Activated CD4-positive, alpha-beta T cell treated with anti-CD3 and anti-CD28 coated beads for 4 hours (primary cell): ENCODE data around the gene TXLNB.
"Not testable (repeated sequence)": the region's sequence is repeated elsewhere in the genome, so short reads cannot be mapped to it uniquely, and the experiment has no call there.

Experiments
- DNase-seq, 2 donors: peaks; one replicate each; pipeline ENCODE4 v3.0.0-alpha.2; 2020

TXLNB gene

DNA sequence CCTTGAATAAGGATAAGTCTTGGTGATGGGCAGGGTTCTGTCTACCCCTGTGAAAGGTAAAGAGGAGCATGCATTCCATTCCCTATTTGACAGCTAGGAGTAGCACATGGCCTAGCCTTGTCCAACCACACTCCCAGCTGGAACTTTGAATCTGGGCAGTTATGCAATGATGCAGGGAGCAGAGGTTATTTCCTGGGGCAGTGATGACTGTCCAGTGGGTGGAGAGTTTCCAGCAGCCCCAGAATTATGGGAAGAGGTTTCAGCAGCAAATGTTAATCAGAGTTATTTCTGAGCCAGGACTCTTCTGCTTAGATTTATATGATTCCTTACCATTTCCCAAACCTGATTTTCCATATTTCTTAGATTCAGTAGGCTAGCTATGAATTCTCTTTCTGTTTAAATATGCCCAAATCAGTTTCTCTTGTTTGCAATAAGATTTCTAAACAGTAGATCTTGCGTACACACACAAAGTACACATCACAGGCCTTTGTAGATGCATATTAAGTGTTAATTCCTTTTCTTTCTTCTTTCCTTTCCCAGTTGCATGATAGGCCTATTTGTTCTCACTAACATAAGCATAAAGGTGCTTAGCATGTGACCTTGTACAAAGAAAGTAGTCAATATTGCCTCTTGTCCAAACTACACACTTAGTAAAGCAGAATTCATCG is 17.3 kb upstream of the TXLNB start:
- DNase-seq: no peak

DNA sequence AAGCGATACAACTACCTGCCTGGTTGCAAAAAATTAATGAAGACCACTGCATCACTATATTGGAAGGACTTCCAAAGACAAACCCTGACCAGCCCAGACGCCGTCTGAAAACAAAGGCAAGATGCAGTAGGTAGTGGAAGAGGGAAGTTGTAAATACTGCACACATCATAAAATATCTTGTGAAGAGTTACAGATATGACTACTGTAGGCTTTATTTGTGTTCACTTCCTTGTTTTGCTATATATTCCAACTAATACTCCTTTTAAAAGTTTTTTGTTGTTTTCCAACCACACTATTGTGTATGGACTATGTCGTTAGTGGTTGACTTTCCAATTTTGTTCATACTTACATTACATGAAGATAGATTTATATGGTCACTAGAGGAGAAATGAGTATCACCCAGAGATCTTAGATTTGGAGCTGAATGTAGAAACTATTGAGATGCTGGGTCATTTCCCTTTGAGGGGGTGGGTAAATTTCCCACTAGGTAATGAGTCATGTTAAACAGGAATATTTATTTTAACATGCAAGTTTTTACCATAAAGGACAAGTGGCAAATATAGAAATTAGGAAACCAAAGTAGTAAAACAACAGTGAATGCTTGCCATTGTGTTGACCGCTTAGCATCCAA is 16.6 kb upstream of the TXLNB start:
- no peak for DNase-seq

DNA sequence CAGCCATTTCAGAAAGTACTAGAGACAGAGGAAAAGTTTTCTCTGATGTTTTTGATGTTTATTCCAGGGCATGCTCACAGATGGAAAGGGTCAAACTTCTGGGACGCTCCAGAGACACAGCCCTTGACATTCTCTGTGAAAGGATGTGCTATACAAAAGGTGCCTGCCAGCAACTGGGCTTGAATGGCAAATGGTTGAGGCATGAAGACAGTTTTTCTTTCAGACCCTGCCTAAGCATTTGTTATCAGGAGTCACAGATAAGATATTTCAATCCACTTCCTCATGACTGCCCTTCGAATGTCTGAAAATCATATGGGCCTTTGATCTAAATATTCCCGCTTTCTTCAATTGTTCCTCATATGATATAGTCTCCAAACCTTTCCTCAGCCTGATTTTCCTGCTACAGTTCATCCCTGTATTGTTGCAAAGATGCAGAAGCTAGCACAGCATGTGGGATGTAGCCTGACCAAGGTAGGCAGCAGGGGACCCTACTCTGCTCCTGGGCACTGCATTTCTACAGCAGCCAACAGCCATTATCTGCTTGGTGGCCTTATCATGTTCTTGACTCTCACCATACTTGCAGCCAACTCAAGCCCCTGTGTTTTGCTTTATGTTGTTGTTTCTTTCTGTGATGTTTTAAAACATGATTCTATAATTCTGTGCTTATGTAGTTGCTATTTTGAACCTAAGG is 14.6 kb upstream of the TXLNB start:
- no peak for DNase-seq

DNA sequence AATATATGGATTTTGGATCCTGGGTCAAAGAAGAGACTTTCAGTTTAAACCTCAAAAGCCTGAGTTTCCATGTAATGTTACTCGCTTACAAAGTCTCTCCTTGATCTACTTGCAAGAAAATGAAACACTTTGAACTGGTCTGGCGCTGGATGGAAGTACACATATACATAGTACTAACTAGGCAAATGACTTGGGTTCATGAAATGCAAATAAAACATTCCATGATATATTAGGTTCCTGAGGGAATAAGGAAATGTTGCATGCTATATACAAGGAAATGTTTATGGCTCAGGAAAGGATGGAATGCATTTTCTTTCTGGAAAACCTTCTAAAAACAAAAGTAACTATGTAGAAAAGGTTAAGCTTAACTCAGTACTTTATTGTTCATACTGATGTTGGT is 11.4 kb upstream of the TXLNB start:
- DNase-seq: no peak

DNA sequence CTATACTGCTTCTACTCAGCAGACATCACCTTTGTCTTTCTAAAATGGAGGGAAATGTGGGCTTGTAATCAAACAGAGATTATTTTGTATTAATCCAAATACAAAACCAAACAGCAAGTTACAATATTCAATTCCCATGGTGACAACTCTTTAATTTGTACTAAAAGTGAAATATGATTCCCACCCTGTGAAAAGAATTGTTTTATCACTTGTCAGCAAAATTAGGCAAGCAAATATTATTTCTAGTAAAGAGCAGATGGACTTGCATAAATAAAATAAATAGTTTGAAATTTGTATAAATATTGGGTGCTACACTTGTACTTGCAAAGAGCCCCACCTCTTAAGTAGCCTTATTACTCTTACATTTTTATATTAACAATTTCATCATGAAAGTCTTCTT is 6.1 kb upstream of the TXLNB start:
- DNase-seq: no peak

DNA sequence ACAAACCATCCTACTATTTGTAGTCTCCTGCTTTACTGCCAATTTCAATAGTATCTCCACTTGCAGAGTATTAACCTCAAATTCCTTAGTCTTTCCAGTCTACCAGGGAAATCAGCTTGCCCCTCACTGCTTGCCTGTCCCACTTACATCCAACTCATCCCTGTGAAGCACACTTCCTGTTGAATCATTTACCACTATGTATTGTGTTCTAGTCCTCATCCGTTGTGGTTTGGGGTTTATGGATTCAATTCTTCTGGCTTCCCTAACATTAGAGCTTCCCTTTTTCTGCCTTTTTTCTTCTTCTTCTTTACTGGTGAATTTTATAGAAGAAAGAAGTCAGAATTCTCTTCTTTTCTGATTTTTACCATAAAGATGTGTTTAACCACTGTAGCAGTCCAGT is 5.1 kb upstream of the TXLNB start:
- DNase-seq: no peak

DNA sequence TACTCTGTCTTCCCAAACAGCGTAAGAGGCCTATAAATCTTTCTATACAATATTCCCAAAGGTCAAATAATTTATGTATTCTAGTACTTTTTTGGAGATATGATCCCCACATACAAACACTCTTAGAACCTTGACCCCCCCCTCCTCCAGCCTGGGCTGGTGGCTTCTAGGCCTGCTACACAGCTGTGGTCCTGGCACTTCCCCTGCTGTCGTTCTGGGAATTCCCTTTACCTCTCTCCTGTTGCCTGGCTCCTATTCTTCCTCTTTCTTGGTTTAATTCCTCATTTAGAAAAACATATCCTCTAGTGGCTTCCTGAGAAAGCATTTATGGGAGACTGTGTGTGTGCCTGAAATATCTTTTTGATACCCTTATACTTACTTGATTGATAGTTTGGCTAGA is 4.1 kb upstream of the TXLNB start:
- DNase-seq: no peak

DNA sequence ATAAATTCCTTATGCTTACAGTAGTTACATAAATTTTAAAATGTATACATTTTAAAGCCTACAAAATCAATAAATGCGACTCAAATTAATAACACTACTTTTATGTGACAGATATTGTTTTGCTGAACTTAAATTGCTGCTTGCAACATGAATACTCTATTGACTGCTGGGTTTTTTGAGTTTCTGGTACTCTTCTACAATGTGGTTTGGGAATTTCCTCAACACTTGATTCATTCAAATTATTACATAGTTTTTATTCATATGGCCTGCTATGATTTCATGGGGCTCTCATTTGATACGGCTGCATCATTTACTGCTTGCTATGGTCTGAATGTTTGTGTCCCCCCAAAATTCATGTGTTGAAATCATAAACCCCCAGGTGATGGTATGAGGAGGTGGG is 2.3 kb upstream of the TXLNB start:
- DNase-seq: no peak

DNA sequence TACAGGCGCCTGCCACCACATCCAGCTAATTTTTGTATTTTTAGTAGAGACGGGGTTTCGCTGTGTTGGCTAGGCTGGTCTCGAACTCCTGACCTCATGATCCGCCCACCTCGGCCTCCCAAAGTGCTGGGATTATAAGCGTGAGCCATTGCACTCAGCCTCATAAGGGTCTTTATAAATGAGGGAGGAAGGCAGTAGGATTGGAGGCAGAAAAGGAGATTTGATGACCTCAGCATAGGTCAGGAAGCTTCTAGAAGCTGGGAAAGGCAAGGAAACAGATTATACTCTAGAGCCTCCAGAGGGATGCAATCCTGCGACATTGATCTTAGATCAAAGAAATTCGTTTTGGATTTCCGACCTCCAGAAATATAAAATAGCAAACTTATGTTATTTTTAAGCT is 1.4 kb upstream of the TXLNB start:
- not testable (repeated sequence) for DNase-seq

DNA sequence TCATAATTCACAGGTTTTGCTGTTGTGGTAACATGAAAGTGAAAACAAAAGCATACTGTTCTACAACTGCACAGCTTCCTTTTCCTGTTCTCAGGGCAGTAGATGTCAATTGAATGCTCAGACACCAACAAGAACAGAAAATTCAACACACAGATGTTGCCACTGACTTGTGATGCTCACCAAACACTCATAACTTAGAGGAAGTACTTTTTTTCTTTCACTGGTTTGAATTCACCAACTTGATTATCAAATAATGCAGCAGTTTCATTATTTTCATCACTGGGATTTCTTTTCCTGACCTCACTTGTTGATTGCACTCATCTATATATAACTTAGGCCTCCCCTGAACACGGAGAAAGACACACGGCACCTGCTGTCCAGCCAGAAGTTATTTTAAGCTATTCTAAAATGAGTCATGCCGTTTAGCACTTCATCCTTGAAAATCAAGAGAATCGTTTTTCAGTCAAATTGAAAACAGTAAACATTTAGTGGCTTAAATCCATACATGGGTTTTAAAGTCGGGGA is 949 bp downstream of the TXLNB start:
- peak in 1 of 2 donors; percentile 18 for DNase-seq

DNA sequence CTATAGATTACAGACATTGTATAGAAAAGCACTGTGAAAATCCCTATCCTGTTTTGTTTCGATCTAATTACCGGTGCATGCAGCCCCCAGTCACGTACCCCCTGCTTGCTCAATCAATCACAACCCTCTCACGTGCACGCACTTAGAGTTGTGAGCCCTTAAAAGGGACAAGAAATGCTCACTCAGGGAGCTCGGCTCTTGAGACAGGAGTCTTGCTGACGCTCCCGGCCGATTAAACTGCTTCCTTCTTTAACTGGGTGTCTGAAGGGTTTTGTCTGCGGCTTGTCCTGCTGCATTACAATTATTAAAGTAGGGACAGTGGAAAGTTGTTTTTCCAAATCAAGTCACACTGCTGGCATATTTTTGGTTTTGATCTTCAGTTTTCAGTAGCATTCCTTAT is 2.6 kb downstream of the TXLNB start:
- no peak for DNase-seq

DNA sequence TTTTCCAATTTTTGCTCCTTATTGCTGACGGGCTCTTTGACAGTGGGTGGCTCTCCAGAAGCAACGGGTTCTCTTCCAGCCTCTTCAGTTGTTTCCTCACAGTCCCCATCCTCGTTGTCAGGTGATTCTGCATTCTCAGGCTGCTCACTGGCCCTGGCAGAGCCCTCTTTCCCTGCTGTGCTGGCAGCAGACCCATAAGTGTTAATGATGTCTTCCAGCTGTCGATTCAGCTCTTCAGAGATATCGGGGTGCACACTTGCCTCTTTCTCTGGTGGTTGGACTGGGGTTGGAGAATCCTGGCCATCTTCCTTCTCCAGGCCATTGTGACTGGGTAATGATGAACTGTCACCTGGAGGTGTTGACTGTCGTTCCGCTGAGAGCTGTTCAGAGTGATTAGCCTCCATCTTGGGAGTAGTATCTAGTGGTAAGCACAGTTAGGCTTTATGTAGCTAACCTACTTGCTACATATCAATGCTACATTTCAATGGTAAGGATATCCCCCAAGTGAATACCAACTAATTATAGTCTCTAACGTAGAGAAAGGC is 3.2 kb downstream of the TXLNB start:
- DNase-seq: no peak

DNA sequence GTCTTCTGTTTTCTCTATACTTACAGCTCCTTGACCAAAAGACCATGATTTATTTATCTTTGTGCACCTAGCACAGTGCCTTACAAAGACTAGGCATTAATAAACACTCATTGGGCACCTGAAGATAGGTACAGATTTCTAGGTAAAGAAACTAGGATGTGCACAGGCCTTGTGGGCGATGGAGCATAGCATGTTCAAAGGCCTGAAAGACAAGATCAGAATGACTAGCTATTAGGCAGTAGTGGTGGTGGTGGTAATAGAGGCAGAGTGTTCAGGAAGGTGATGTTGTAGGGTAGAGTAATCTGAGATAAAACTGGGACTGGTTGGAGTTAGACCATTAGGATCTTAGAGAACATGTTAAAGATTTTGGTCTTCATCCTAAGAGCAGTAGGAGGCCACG is 3.9 kb downstream of the TXLNB start:
- DNase-seq: no peak

DNA sequence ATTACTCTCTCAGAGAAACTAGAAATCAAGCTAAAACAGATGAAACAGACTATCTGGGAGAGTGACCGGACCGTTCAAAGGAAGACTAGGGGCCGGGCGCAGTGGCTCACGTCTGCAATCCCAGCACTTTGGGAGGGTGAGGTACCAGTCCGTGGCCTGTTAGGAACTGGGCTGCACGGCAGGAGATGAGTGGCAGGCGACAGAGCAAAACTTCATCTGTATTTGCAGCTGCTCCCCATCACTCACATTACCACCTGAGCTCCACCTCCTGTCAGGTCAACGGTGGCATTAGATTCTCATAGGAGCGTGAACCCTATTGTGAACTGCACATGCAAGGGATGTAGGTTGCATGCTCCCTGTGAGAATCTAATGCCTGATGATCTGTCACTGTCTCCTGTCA is 5.4 kb downstream of the TXLNB start:
- DNase-seq: not testable (repeated sequence)

DNA sequence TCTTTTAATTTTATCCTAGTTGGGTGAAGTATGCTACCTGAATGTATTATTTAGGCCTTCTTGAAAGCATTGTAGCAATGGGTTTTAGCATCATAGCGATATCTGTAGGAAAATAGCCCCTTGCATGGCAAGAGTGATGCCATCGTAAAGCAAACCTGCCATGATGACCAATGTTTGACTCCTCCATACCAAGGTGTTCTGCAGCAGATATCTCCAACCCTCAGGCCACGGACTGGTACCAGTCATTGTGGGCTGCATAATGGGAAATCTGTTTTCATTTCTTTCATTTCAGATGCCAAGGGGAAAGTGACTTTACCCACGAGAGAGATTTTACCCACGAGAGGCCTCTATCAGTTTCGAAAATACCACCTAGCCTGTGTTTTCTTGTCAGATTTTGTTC is 6.2 kb downstream of the TXLNB start:
- DNase-seq: no peak

DNA sequence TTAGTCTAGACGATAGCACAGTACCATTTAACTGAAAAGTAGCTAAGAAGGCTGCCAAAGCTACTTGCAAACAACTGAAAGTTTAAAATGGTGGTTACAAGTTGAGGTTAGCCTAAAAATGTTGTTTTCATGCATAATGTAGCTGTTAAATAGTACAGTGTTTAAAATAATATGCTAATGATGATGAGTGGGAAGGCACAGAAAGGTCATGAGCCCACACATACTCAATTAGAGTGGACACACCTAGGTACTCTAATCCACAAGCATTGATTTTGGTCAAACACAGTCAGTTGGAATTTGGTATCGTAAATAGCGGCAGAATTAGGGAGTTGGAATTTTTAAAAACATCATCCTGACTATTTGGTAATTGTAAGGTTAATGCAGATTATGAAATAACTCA is 7.0 kb downstream of the TXLNB start:
- no peak for DNase-seq

DNA sequence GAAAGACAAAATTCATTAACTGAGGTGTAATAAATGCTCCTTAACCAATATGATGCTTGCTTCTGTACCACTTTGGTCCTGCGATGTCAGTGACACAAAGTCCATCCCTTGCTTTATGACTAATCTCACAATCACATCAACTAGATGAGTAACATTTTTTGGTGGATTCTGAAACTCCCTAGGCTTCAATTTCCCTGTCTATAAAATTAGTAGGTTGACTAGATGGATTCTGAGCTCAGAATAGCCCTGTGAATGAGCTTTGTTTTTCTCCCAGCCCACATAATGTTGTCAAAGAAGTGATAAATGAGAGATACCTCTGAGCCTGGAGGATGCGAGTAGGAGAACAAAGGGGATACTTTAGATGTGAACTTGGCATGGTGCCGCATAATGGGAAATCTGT is 9.1 kb downstream of the TXLNB start:
- no peak for DNase-seq

DNA sequence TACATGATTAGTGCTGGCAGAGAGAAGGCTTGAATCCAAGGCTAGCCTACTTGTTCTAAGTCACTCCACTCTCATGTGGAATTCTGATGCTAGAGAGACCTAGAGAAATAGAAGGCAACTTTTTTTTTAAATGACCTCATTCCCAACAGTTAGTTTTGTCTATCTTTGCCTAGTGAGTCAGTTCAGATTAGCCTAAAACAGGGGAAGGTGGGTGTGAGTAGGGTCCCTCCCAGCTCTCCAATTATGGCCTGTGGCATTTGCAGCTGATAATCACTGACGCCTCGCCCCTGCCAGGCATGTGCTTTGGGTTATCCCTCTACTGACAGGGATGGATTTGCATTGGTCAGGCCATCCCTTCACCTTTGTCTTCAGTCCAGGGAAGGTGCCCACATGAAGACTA is 13.6 kb downstream of the TXLNB start:
- no peak for DNase-seq

DNA sequence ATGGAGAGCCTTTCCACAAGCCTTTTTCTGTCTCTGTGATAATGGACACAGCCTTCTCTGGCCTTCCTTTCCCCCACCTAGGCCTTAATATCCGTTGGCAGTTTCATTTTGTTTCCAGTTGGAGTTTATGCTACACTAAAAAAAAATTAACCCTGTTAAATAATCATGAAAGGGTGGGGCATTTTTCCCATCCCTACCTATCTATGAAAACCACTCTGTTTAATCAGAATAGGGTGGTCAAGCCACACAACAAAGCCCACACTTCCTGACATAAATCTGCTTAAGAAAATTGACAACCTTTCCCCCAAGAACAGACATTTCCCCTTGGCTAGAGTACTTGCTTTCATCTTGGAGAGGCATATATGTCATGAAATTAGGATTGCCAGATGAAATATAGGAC is 14.2 kb downstream of the TXLNB start:
- DNase-seq: no peak

DNA sequence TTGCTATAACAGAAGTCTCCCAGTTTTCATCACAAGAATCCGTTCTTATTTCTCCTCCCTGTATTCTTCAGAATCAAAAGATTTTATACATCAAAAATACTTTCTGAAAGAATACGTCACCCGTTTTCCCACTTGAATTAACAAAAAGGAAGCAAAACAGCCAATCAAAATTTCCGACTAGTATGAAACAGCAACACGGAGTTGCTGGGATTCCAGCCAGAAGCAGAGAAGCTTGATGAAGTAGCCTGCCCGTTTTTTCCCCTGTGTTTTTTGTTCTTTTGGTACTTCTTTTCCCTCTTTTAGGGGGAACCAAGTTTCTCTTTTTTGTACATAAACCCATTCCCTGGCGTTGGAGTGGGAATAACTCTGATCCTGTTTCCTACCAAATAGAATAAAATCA is 14.6 kb downstream of the TXLNB start:
- no peak for DNase-seq

DNA sequence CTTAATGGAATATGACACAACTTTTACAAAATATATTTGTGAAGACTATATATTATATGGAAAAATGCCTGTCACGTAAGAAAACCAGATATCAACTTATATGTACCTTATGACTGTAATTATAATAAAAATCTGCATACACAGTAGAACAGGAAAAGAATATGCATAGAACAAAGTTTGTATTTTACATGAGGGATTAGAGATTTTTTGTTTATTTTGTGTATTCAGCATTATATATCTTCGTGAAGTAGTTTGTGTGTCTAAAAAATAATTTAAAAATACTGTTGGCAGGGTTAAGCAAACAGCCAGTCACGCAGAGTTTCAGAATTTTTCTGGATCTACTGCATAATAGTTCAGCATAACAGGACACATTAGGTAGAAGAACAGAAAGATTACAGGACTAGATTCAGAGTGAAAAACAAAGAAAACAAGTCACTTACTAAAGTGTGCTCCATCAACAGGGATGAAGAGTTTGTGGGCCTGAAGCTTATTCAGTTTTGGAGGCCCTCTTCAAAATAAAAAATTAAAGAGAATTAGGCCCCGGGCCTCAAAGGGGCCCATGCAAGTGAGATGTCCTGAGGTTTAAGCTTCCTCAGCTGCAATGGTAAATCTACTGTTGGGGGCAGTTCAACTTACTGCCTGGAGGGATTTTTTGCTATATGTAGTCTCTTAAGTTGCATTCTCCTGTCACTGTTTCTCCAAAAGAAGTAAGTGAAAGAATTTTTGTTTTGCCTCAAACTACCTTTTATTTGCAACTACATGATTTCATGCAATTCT is 16.3 kb downstream of the TXLNB start:
- DNase-seq: no peak

DNA sequence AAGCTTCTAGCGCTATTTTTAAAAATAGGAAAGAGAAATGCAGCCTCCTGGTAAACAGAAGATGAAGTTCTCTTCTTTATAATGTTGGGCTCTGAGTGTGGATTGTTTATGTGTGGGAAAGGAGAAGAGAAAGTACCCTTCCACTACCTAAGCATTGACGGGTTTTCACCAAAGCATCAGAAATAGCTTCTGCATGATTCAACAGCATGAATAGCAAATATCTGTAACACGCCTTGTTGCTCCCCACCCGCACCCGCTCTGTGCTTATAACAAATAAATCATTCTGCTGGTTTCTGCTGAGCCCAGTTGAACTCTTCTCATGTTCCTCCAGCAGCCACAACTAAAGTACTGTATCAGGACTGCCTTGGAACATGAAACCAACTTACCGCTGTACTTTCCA is 20.7 kb downstream of the TXLNB start:
- DNase-seq: no peak

DNA sequence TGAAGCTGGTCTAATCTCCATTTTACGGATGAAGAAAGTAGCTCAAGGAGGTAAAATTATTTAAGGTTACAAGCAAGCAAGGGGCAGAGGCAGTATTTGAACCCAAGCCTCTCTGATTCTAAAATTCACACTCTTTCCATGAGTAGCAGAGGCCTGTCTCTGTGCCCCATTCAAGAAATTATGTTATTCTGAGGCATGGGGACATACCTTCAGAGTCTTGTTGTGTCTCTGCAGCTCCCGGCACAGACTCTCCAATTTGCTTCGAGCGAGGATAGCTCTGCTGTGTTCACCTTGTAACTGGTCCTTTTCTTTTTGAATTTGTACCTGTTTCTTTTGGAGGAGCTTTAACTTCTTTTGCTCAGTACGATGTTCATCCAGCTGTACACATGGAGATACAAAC is 21.5 kb downstream of the TXLNB start:
- DNase-seq: no peak
